DOHH2 (cell line): Measurements from ENCODE around the gene CHD9.

Experiments
- H3F3A ChIP-seq: fragments of 200-600 bp; sonication (generic), shearing (Covaris generic); 2 replicates; pipeline ENCODE4 v1.6.0; 2016; ENCODE audit warnings: antibody characterized with exemption, mild to moderate bottlenecking; ENCODE audit not compliant: control insufficient read depth, insufficient read depth
- H3K27ac ChIP-seq: fragments of 200-600 bp; sonication (generic); 2 replicates; pipeline ENCODE4 v1.5.1; 2014; ENCODE audit warnings: low read depth, mild to moderate bottlenecking, low read length, moderate library complexity
- H3K27me3 ChIP-seq: fragments of 200-600 bp; sonication (generic); 2 replicates; pipeline ENCODE4 v1.6.1; 2014; ENCODE audit warnings: mild to moderate bottlenecking, low read length, mixed read lengths; ENCODE audit not compliant: control insufficient read depth
- H3K36me3 ChIP-seq: fragments of 200-600 bp; sonication (generic); 2 replicates; pipeline ENCODE4 v1.6.1; 2014; ENCODE audit warnings: mild to moderate bottlenecking, low read length, moderate library complexity, mixed read lengths; ENCODE audit not compliant: control insufficient read depth
- H3K4me1 ChIP-seq: fragments of 200-600 bp; sonication (generic); 2 replicates; pipeline ENCODE4 v1.6.1; 2014; ENCODE audit warnings: mild to moderate bottlenecking, low read length, mixed read lengths; ENCODE audit not compliant: control insufficient read depth
- H3K4me2 ChIP-seq: fragments of 200-600 bp; sonication (generic); 2 replicates; pipeline ENCODE4 v1.6.0; 2014; ENCODE audit warnings: mild to moderate bottlenecking, low read length, moderate library complexity
- H3K4me3 ChIP-seq: fragments of 200-600 bp; sonication (generic); 2 replicates; pipeline ENCODE4 v1.5.1; 2014; ENCODE audit warnings: mild to moderate bottlenecking, low read length, mixed read lengths
- H3K79me2 ChIP-seq: fragments of 200-600 bp; sonication (generic); 2 replicates; pipeline ENCODE4 v1.6.1; 2014; ENCODE audit warnings: mild to moderate bottlenecking, low read length, mixed read lengths; ENCODE audit not compliant: control insufficient read depth
- H3K9me2 ChIP-seq: fragments of 200-600 bp; sonication (generic); replicated peaks from 2 replicates; pipeline ENCODE4 v1.6.1; 2014; ENCODE audit warnings: mild to moderate bottlenecking, low read length, mixed read lengths; ENCODE audit not compliant: control insufficient read depth
- H3K9me3 ChIP-seq: fragments of 200-600 bp; sonication (generic); 2 replicates; pipeline ENCODE4 v1.6.1; 2014; ENCODE audit warnings: antibody characterized with exemption, low read length, mixed read lengths; ENCODE audit not compliant: control insufficient read depth, insufficient read depth
- H4K20me1 ChIP-seq: fragments of 200-600 bp; sonication (generic); 2 replicates; pipeline ENCODE4 v1.6.0; 2014; ENCODE audit warnings: low read depth, mild to moderate bottlenecking, antibody characterized with exemption, low read length, moderate library complexity; ENCODE audit not compliant: control insufficient read depth, insufficient read depth
- CTCF ChIP-seq: fragments of 200-600 bp; sonication (generic); IDR thresholded peaks from one replicate; pipeline ENCODE4 v1.5.1; 2014; ENCODE audit warnings: antibody characterized with exemption, mild to moderate bottlenecking, low read depth, low read length; ENCODE audit not compliant: poor library complexity, severe bottlenecking
- EZH2phosphoT487 ChIP-seq: fragments of 200-600 bp; sonication (generic); IDR thresholded peaks from 2 replicates; pipeline ENCODE4 v1.6.1; 2017; ENCODE audit warnings: borderline replicate concordance, mild to moderate bottlenecking, antibody characterized with exemption, low read length, moderate library complexity, mixed read lengths

The CHD9 gene

DNA sequence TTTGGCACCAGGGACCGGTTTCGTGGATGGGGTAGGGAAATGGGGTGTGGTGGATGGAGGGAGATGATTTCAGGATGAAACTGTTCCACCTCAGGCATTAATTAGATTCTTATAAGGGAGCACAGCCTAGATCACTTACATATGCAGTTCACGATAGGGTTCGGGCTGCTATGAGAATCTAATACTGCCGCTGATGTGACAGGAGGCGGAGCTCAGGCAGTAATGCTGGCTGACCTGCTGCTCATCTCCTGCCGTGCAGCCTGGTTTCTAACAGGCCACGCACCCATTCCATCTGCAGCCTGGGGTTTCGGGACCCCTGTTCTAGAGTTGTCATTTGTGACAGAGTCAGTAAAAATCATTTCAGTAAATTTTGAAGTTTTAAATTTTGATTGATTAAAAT lies 99.7 kb downstream of the CHD9 start:
- no peak for TF ChIP-seq CTCF
- TF ChIP-seq EZH2phosphoT487 = no peak
- H3K27me3 ChIP-seq = no peaks in the 10 kb centered on the region
- no peaks in the 10 kb centered on the region for H4K20me1 ChIP-seq
- no peak overlapping the region for H3K4me3 ChIP-seq
- peaks cover 46% of the 10 kb centered on the region for H3K79me2 ChIP-seq
- peaks cover 9% of the 10 kb centered on the region; the same call in 1 of the 2 replicates for H3F3A ChIP-seq
- no peaks in the 10 kb centered on the region for H3K4me1 ChIP-seq
- H3K9me2 ChIP-seq = no peaks in the 10 kb centered on the region
- peaks cover 24% of the 10 kb centered on the region for H3K36me3 ChIP-seq
- H3K9me3 ChIP-seq = no peaks in the 10 kb centered on the region
- H3K27ac ChIP-seq = no peak overlapping the region
- no peak overlapping the region for H3K4me2 ChIP-seq

- TF ChIP-seq CTCF (no peak), EZH2phosphoT487 (no peak)
- Histone ChIP-seq H3K27me3 (no peaks in the 10 kb centered on the region), H3K4me1 (no peaks in the 10 kb centered on the region), H3K27ac (no peak overlapping the region), H3K9me3 (no peaks in the 10 kb centered on the region), H3F3A (peaks cover 9% of the 10 kb centered on the region; the same call in 1 of the 2 replicates), H3K79me2 (peaks cover 39% of the 10 kb centered on the region), H3K9me2 (no peaks in the 10 kb centered on the region), H3K36me3 (peaks cover 29% of the 10 kb centered on the region), H3K4me3 (no peak overlapping the region), H3K4me2 (no peak overlapping the region), H4K20me1 (no peaks in the 10 kb centered on the region)
Observed at GRCh38 chr16:53156516-53156915, 101.7 kb downstream of the CHD9 start.

- no peak for TF ChIP-seq EZH2phosphoT487
- TF ChIP-seq CTCF = peak; percentile 80
- Histone ChIP-seq H3K9me3 (no peaks in the 10 kb centered on the region), H3K4me2 (no peak overlapping the region), H3K79me2 (peaks cover 20% of the 10 kb centered on the region), H3K27me3 (no peaks in the 10 kb centered on the region), H4K20me1 (no peaks in the 10 kb centered on the region), H3K4me3 (no peak overlapping the region), H3F3A (peaks cover 9% of the 10 kb centered on the region; the same call in 1 of the 2 replicates), H3K36me3 (peaks cover 29% of the 10 kb centered on the region), H3K4me1 (no peaks in the 10 kb centered on the region), H3K27ac (no peak overlapping the region), H3K9me2 (no peaks in the 10 kb centered on the region)
Observed at GRCh38 chr16:53159781-53160436, 105.1 kb downstream of the CHD9 start.
